Mammary epithelial cell (primary cell): ENCODE data around the gene ZNF782.

Source experiments
- EZH2 ChIP-seq: IDR thresholded peaks from 2 replicates; pipeline ENCODE4 v1.6.1; 2012; ENCODE audit warnings: low read length, inconsistent platforms, borderline replicate concordance
- TF ChIP-seq, protein P1 (sequence below), 2 donors: IDR thresholded peaks in 1 of 2; conservative IDR thresholded peaks in 1 of 2; 2 replicates each; pipeline ENCODE4 v1.5.1; 2011 to 2012; ENCODE audit warnings: inconsistent platforms in 2 of 2, low read length in 2 of 2, mild to moderate bottlenecking in 2 of 2, control low read depth in 1 of 2, low read depth in 1 of 2; ENCODE audit not compliant: insufficient read depth in 1 of 2; ENCODE audit errors: extremely low read depth in 1 of 2

DNA sequence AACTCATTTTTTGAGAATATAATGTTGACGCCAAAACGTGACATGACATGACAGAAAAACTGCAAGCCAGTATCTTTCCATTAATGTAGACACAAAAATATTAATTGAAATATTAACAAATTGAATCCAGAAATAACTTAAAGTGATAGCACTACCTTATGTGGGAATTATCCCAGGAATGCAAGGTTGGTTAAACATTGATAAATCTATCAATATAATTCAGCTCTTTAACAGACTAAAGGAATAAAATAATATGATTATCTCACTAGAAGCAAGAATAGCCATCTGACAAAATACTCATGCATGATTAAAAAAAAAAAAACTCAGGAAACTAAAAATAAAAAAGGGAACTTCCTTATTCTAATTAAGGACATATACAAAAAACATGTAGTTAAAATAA, 83.2 kb downstream of the ZNF782 start:
- TF ChIP-seq, protein P1, sequence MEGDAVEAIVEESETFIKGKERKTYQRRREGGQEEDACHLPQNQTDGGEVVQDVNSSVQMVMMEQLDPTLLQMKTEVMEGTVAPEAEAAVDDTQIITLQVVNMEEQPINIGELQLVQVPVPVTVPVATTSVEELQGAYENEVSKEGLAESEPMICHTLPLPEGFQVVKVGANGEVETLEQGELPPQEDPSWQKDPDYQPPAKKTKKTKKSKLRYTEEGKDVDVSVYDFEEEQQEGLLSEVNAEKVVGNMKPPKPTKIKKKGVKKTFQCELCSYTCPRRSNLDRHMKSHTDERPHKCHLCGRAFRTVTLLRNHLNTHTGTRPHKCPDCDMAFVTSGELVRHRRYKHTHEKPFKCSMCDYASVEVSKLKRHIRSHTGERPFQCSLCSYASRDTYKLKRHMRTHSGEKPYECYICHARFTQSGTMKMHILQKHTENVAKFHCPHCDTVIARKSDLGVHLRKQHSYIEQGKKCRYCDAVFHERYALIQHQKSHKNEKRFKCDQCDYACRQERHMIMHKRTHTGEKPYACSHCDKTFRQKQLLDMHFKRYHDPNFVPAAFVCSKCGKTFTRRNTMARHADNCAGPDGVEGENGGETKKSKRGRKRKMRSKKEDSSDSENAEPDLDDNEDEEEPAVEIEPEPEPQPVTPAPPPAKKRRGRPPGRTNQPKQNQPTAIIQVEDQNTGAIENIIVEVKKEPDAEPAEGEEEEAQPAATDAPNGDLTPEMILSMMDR (conservative IDR thresholded peaks at IDR 0.05 in 1 of 2, IDR thresholded peaks at IDR 0.05 in 1 of 2; ENCODE audit: extremely low read depth in 1 of 2, insufficient read depth in 1 of 2, low read depth in 1 of 2, low read length in 2 of 2): no peak
- no peak for TF ChIP-seq EZH2
